ENCODE data around the gene SENP1. TPM values are rescaled to one million over a fixed set of nuclear protein-coding genes. Genes with fewer than 3 reads are reported as not detected.

Gene SENP1
- total and polyA plus RNA-seq, 2 of the 13 experiments (the other 11 are each of a cell fraction or from before 2014, with no cell fraction given), result 14.0 to 20.2 TPM

- Histone ChIP-seq H3K27me3 (ENCODE audit: control insufficient read depth in 1 of 2, insufficient read depth in 2 of 2, low read length in 2 of 2) (peaks cover 6 to 49% of the 10 kb centered on the region in 2 experiments), H2AFZ (ENCODE audit: low read length) (no peak overlapping the region), H3K27ac (ENCODE audit: extremely low read length, insufficient read depth, low read length) (no peak overlapping the region), H3K4me2 (ENCODE audit: low read depth, low read length) (peak overlapping the region; percentile 73), H3K9ac (ENCODE audit: insufficient read depth, low read depth, low read length) (no peak overlapping the region), H3K4me3 (replicated peaks in 1 of 3; ENCODE audit: insufficient read depth in 1 of 3, low read depth in 2 of 3, low read length in 3 of 3) (peak overlapping the region in 1 of 3 experiments; percentile 64; a peak in 1 of 6 replicates), H3K36me3 (replicated peaks in 1 of 2; ENCODE audit: control insufficient read depth in 1 of 2, insufficient read depth in 2 of 2, low read length in 2 of 2) (no peaks in the 10 kb centered on the region), H4K20me1 (ENCODE audit: insufficient read depth, low read length) (no peaks in the 10 kb centered on the region), H3K4me1 (ENCODE audit: insufficient read depth, low read length) (peaks cover 45% of the 10 kb centered on the region), H3K9me3 (ENCODE audit: low read length) (no peaks in the 10 kb centered on the region), H3K79me2 (ENCODE audit: insufficient read depth, low read length) (no peaks in the 10 kb centered on the region)
- no TSS peak for BruUV-seq (replicated peaks)
- ChIA-PET POLR2A (no interaction called here), CTCF (ENCODE audit: low intra/inter-chr PET ratio, low total read pairs) (no interaction called here)
- FAIRE-seq (no peak), ATAC-seq (no peak), DNase-seq (ENCODE audit: low spot score) (no peak)
- 57% methylated on average over 17 of the region's 18 CpGs for WGBS (ENCODE audit: low lambda C conversion rate)
- in situ Hi-C loops (cut with HindIII; ENCODE audit: extremely low pct_ligation_motif_present, low pct_unique_long_range_greater_than_20kb) (no loop called here), intact Hi-C loops (cut with micrococcal nuclease; ENCODE audit: unreplicated experiment) (loop anchor here (10.0 kb wide), 1 partner anchor 104 kb away; the partner anchor contains the start of gene SENP1)
- no peak for TF ChIP-seq ZNF235 (CRISPR knock-in tag; IDR thresholded peaks at IDR 0.05; ENCODE audit: borderline replicate concordance)
- no peak for TF ChIP-seq SALL2 (CRISPR knock-in tag; IDR thresholded peaks at IDR 0.05)
- TF ChIP-seq, protein P1, sequence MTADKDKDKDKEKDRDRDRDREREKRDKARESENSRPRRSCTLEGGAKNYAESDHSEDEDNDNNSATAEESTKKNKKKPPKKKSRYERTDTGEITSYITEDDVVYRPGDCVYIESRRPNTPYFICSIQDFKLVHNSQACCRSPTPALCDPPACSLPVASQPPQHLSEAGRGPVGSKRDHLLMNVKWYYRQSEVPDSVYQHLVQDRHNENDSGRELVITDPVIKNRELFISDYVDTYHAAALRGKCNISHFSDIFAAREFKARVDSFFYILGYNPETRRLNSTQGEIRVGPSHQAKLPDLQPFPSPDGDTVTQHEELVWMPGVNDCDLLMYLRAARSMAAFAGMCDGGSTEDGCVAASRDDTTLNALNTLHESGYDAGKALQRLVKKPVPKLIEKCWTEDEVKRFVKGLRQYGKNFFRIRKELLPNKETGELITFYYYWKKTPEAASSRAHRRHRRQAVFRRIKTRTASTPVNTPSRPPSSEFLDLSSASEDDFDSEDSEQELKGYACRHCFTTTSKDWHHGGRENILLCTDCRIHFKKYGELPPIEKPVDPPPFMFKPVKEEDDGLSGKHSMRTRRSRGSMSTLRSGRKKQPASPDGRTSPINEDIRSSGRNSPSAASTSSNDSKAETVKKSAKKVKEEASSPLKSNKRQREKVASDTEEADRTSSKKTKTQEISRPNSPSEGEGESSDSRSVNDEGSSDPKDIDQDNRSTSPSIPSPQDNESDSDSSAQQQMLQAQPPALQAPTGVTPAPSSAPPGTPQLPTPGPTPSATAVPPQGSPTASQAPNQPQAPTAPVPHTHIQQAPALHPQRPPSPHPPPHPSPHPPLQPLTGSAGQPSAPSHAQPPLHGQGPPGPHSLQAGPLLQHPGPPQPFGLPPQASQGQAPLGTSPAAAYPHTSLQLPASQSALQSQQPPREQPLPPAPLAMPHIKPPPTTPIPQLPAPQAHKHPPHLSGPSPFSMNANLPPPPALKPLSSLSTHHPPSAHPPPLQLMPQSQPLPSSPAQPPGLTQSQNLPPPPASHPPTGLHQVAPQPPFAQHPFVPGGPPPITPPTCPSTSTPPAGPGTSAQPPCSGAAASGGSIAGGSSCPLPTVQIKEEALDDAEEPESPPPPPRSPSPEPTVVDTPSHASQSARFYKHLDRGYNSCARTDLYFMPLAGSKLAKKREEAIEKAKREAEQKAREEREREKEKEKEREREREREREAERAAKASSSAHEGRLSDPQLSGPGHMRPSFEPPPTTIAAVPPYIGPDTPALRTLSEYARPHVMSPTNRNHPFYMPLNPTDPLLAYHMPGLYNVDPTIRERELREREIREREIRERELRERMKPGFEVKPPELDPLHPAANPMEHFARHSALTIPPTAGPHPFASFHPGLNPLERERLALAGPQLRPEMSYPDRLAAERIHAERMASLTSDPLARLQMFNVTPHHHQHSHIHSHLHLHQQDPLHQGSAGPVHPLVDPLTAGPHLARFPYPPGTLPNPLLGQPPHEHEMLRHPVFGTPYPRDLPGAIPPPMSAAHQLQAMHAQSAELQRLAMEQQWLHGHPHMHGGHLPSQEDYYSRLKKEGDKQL (CRISPR knock-in tag; IDR thresholded peaks at IDR 0.05; ENCODE audit: low read depth), result no peak
- TF ChIP-seq ZNF367 (CRISPR knock-in tag; IDR thresholded peaks at IDR 0.05; ENCODE audit: borderline replicate concordance), result no peak
- no peak for TF ChIP-seq DMAP1 (CRISPR knock-in tag; IDR thresholded peaks at IDR 0.05)
- no peak for TF ChIP-seq ZMAT5 (CRISPR knock-in tag; IDR thresholded peaks at IDR 0.05; ENCODE audit: borderline replicate concordance, low read depth)
- TF ChIP-seq BCLAF1 (IDR thresholded peaks at IDR 0.05), result no peak
- TF ChIP-seq ZNF672 (CRISPR knock-in tag; IDR thresholded peaks at IDR 0.05), result no peak
- TF ChIP-seq TEAD2 (CRISPR knock-in tag; IDR thresholded peaks at IDR 0.05), result no peak
- no peak for TF ChIP-seq HES4 (CRISPR knock-in tag; IDR thresholded peaks at IDR 0.05; ENCODE audit: borderline replicate concordance)
- TF ChIP-seq ZFP37 (CRISPR knock-in tag; IDR thresholded peaks at IDR 0.05; ENCODE audit: borderline replicate concordance), result no peak
- TF ChIP-seq MLLT10 (CRISPR knock-in tag; IDR thresholded peaks at IDR 0.05), result no peak
- no peak for TF ChIP-seq BRCA1 (CRISPR knock-in tag; IDR thresholded peaks at IDR 0.05)
- TF ChIP-seq MTF2 (CRISPR knock-in tag; IDR thresholded peaks at IDR 0.05; ENCODE audit: borderline replicate concordance), result no peak
Observed at GRCh38 chr12:48000878-48001504, 104.9 kb downstream of the SENP1 start.

Data from HepG2 (cell line).